GOT3 (cell line): Measurements from ENCODE around the gene NCAPD2.
A peak's percentile ranks its signal among the peaks of the same experiment; 100 is the strongest.

Experiments
- DNase-seq: peaks from one replicate; lab custom pipeline; 2025; ENCODE audit warnings: mixed read lengths; lab: John Stamatoyannopoulos, UW

The NCAPD2 gene, protein sequence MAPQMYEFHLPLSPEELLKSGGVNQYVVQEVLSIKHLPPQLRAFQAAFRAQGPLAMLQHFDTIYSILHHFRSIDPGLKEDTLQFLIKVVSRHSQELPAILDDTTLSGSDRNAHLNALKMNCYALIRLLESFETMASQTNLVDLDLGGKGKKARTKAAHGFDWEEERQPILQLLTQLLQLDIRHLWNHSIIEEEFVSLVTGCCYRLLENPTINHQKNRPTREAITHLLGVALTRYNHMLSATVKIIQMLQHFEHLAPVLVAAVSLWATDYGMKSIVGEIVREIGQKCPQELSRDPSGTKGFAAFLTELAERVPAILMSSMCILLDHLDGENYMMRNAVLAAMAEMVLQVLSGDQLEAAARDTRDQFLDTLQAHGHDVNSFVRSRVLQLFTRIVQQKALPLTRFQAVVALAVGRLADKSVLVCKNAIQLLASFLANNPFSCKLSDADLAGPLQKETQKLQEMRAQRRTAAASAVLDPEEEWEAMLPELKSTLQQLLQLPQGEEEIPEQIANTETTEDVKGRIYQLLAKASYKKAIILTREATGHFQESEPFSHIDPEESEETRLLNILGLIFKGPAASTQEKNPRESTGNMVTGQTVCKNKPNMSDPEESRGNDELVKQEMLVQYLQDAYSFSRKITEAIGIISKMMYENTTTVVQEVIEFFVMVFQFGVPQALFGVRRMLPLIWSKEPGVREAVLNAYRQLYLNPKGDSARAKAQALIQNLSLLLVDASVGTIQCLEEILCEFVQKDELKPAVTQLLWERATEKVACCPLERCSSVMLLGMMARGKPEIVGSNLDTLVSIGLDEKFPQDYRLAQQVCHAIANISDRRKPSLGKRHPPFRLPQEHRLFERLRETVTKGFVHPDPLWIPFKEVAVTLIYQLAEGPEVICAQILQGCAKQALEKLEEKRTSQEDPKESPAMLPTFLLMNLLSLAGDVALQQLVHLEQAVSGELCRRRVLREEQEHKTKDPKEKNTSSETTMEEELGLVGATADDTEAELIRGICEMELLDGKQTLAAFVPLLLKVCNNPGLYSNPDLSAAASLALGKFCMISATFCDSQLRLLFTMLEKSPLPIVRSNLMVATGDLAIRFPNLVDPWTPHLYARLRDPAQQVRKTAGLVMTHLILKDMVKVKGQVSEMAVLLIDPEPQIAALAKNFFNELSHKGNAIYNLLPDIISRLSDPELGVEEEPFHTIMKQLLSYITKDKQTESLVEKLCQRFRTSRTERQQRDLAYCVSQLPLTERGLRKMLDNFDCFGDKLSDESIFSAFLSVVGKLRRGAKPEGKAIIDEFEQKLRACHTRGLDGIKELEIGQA (N-terminal part only)

DNA sequence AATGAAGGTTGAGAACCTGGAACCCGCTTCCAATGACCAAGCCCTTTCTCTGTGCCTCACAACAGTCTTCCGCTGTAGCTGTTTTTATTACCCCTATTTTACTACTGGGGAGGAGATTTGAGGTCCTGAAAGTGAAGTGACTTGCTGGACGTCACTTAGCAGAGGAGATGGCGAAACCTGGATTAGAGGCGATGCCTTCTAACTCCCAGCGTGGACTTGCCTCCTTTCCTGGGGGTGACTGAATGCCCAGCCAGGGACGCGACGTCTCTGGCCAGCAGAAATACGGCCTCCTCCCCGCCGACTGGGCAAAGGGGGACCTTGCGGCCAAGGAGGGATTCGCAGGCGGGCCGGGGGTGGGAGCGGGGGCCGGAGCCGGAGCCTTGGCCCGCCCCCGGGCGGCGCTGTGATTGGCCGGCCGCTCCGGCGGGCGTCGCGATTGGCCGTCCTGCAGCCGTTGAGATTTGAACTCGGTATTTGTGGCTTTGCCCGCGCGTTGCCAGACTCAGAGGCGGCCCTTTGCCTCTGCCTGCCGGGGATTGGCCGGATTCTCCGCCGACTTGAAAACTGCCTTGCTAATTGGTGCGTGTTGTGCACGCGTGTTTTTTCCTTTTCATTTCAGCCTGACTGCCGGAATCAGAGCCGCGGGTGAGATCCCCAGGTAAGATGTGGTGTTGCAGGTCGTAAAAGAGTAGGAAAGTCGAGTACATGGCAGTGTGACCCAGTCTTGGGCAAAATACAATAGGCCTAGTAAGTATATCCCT lies at the start of gene NCAPD2:
NCAPD2 (plus strand) TSS at position 606 of the 761 bp plus-strand sequence. CDS start 997 bp downstream, outside the sequence.
- DNase-seq: peak; percentile 74

DNA sequence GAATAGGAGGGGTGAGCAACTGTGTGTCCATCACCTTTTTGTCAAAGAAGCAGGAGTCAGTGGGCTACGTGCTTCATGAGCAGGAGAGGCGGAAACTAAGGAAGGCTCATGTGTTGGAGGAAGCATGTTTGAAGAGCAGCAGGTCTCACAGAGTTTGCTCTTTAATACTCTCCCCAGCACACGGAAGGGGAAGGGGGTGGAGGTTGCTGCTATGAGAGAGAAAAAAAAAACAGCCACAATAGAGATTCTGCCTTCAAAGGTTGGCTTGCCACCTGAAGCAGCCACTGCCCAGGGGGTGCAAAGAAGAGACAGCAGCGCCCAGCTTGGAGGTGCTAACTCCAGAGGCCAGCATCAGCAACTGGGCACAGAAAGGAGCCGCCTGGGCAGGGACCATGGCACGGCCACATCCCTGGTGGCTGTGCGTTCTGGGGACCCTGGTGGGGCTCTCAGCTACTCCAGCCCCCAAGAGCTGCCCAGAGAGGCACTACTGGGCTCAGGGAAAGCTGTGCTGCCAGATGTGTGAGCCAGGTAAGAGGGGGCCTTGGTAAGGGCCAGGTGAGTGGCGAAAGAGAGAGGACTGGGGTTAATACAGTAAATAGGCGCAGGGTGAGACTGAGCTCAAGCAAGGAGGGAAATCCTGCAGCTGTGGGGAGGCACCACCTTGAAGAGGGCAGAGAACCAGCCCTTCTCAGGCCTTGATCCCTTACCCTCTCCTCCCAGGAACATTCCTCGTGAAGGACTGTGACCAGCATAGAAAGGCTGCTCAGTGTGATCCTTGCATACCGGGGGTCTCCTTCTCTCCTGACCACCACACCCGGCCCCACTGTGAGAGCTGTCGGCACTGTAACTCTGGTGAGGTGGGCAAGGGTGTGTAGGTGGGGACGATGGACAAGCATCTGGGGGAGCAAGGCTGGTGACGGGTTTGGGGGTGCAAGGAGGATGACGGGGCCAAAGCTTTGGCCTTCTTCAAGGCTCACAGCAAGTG lies 48.9 kb upstream of the NCAPD2 start, which contains the start of gene CD27:
CD27 (plus strand) TSS at position 252 of the 985 bp plus-strand sequence; CDS start at position 393, 141 bp downstream.
- DNase-seq: no peak

DNA sequence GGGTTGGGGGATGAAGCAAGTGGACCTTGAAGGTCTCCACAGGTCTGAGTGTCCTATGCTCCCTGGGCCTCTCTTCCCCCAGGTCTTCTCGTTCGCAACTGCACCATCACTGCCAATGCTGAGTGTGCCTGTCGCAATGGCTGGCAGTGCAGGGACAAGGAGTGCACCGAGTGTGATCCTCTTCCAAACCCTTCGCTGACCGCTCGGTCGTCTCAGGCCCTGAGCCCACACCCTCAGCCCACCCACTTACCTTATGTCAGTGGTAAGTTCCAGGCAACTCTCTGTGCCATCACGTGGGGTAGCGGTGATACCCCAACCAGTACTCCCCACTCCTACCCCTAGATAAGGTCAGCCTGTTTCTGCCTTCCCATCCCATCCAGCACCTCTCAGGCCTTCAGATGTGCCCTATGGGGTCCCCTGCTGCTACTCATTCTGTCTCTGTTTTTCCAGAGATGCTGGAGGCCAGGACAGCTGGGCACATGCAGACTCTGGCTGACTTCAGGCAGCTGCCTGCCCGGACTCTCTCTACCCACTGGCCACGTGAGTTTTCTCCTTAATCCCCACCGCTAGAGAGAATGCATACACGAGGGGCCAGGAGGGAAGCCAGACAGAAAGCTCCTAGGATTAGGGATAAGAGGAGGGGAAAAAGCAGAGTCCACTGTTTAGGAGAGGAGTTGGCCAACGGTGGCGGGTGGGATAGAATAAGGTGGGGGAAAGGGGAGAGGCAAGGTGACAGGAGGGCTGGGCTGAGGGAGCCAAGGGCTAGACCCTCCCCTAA lies 43.6 kb upstream of the NCAPD2 start:
- no peak for DNase-seq

DNA sequence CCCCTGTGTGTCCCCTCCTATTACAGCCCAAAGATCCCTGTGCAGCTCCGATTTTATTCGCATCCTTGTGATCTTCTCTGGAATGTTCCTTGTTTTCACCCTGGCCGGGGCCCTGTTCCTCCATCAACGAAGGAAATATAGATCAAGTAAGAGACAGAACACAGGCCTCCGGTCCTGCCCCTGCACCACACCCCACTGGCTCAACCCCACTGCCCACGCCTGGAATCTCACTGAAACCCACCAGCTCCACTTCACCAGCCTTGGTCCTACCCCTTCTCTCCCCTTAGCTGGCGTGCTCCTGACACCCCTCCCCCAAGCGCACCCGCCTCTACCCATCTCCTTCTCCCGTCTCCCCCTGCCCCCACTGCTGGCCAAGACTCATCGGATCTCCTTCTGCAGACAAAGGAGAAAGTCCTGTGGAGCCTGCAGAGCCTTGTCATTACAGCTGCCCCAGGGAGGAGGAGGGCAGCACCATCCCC lies 43.0 kb upstream of the NCAPD2 start:
- DNase-seq: no peak

DNA sequence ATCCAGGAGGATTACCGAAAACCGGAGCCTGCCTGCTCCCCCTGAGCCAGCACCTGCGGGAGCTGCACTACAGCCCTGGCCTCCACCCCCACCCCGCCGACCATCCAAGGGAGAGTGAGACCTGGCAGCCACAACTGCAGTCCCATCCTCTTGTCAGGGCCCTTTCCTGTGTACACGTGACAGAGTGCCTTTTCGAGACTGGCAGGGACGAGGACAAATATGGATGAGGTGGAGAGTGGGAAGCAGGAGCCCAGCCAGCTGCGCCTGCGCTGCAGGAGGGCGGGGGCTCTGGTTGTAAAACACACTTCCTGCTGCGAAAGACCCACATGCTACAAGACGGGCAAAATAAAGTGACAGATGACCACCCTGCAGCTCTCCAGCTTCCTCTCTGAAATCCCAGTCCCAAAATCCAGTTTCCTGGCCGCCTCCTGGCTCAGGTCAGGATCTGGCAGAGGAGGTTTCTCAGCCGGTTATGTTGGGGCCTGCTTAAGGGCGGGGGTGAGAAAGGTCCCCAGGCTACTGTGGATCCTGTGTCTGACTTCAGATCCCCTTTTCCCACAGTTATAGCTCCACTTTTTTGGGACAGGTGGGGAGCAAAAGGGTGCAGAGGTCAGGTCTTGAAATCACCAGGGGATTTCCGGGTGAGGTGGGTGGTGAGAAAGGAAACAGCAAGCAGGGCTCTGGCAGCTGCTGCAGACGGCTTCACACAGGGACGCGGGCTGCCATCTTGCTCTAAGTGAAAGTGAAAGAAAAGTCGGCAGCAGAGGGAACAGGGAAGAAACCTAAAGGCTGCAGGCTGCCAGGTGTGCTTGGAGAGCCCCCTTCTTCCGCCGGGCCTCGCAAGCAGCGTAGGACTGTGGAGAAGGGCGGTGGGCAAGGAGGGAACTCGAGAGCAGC lies 42.3 kb upstream of the NCAPD2 start, which contains the start of gene TAPBPL:
TAPBPL (plus strand) TSS at position 695 of the 897 bp plus-strand sequence. CDS start 207 bp downstream, outside the sequence.
- DNase-seq: peak; percentile 22

DNA sequence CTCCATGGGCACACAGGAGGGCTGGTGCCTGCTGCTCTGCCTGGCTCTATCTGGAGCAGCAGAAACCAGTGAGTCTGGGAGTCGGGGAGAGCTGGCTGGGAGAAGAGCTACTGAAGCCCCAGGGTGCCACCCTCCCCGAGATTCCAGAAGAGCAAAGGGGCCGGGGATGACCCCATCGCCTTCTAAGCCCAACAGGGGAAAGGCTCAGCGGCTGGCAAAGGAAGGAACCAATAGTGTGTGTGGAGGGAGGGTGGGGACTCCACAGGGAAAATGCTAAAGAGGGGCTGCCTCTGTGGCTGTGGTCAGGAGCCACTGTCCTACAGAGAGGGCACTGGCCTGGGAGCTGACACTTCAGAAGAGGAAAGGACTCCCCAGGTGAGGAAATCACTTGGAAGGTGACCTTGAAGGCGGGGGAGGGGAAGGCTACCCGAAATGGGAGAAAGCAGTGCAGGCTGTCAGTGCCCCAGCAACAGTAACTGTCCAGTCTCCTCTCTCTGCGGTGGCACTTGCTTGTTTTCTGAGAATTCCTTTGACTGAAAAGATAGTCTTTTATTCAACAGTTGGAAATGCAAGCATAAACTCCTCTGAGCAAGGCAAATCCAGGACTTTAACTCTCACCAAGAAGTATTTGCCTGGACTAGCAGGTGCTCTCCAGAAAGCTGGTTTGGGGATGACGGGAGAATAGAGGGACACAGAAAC lies 41.5 kb upstream of the NCAPD2 start:
- no peak for DNase-seq

DNA sequence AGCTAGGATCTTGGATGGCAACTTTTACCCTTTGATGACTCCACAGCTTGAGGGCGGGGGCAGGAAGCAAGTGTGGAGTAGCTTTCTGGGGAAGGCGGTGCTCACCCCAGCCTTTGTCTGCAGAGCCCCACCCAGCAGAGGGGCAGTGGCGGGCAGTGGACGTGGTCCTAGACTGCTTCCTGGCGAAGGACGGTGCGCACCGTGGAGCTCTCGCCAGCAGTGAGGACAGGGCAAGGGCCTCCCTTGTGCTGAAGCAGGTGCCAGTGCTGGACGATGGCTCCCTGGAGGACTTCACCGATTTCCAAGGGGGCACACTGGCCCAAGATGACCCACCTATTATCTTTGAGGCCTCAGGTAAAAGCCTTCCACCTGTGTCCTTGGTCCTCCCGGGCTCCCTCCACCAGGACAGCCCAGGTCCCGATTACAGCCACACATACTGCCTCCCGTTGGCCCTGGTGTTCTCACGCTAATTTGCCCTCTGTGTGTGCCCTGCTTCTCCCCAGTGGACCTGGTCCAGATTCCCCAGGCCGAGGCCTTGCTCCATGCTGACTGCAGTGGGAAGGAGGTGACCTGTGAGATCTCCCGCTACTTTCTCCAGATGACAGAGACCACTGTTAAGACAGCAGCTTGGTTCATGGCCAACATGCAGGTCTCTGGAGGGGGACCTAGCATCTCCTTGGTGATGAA lies 40.8 kb upstream of the NCAPD2 start:
- no peak for DNase-seq

DNA sequence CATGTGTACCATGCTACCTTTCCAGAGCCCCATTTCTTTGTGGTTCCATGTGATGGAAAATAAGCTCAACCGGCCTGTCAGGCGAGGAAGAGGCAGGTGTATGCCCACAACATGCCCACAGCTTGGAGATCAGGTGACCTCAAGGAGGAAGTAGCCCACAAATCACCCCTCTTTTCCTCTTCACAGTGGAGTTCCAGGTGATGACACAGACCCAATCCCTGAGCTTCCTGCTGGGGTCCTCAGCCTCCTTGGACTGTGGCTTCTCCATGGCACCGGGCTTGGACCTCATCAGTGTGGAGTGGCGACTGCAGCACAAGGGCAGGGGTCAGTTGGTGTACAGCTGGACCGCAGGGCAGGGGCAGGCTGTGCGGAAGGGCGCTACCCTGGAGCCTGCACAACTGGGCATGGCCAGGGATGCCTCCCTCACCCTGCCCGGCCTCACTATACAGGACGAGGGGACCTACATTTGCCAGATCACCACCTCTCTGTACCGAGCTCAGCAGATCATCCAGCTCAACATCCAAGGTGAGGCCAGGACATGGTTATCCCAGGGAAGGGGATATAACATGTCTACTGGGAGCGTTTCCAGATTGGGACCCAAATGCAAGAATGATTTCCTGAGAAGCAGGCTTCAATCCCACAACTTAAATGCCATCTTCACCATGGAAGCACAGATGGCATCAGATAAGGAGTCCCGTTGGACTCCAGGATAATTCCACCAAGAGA lies 36.5 kb upstream of the NCAPD2 start:
- no peak for DNase-seq

DNA sequence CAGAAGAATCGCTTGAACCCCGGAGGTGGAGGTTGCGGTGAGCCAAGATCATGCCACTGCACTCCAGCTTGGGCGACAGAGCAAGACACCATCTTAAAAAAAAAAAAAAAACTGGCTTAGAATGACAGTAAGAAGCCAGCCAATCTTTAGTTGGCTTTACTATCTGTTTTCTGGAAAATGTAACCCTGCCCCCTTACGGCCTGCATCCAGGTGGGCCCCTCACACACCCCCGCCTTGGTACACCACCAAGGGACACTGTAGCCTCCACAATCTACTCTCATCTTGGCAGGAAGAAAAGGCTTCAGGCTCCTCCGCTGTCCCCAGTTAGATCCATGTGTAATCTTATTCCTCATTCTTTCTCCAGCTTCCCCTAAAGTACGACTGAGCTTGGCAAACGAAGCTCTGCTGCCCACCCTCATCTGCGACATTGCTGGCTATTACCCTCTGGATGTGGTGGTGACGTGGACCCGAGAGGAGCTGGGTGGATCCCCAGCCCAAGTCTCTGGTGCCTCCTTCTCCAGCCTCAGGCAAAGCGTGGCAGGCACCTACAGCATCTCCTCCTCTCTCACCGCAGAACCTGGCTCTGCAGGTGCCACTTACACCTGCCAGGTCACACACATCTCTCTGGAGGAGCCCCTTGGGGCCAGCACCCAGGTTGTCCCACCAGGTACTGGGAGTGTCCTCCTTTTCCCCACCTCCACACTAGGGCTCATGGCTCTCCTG lies 35.5 kb upstream of the NCAPD2 start:
- no peak for DNase-seq

DNA sequence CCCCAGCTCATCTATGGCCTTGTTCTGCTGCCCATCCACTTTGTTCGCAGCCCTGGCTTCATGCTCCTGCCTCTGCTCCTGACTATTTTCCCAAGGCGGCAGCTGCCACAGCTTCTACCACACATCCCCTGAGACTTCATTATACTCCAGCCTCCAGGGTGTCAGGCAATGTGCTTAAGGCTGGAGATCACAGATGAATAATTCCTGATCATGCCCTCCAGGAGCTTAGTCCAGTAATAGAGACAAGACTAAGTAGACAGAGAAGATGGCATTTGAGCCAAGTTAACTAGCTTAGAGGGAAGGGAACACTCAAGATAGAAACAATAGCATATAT lies 34.9 kb upstream of the NCAPD2 start:
- DNase-seq: no peak

DNA sequence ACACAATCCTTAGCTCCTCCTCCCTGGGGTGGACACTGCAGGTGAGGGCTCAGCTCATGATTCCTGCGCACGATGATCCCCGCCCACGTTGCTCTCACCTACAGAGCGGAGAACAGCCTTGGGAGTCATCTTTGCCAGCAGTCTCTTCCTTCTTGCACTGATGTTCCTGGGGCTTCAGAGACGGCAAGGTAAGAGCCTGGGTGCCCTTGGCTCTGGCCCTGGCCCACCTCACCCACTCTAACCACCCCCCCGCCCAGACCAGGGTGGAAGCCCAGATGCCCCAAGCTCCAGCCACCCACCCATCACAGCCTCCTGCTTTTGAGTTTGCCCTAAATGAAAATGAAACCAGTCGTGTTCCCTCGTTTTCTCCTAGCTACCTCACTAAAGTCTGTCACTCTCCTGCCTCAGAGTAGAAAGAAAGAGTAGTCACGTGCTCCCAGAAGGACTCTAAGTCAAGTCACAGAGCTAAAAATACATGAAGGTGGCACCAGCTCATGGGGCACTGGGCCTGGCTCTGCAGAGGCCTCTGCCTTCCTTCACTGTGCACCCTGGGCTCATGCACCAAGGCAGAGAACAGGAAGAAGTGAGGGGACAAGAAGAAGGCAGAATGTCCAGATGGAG lies 33.0 kb upstream of the NCAPD2 start:
- DNase-seq: no peak

DNA sequence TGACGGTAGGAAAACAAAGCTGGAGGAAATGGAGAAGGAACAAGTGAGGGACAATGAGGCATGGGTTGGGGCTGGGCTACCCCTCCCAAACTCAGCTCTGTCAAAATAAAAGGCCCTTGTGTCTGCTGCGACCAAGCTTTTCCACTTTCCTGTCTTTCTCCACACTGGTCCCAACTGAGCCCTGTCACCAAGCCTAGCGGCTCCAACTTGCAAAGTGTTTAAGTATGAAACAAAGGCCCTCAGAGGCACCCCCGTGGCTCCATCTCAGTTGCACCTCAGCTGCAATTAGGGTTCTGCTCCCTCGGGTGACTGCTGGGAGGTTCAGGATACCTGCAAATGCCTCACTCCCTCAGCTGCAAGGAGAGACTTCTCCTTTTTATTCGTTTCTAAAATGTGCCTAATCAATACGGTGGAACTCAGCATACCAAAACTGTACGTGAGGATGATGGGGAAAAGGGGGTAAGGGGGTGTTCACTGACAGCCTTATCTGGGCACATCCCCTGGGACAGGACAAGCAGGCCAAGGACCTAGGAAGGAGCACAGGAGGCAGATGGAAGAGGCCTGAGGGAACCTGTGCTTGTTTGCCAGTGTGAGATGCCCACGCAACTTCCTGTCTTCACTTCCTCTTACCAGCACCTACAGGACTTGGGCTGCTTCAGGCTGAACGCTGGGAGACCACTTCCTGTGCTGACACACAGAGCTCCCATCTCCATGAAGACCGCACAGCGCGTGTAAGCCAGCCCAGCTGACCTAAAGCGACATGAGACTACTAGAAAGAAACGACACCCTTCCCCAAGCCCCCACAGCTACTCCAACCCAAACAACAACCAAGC lies 32.3 kb upstream of the NCAPD2 start:
- DNase-seq: no peak

DNA sequence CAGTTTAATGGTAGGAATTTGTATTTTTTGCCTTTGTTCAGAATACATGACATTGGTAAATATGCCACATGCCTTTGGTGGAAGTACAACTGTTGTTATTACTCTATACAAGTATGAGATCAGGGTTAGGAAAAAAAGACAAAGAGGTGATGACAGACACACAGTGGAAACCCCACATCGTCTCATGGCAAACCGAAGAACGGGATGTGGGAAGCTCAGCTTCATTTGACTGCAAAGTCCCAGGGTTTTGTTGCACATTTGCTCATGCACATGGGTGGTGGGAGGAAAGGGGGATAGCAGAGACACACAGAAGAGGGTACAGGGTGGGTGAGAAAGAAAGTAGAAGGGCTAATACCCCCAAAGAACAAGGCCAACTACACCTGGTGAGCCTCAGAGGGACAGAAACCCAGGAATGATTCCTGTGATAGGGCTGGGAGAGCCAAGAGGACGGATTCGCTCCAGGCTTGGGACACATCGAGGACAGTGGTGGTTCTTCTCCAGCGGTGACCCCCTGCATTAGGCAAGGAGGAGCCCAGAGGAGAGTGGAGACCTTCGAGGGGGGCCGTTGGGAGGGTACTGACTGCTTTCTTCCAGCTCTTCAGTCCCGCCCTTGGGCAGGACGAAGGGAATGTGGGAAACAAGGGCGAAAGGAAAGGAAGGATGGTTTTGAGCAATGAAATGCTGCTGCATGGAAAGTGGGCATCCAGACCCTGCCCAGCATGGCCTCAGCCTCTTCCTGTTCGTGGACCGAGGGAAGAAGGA lies 31.5 kb upstream of the NCAPD2 start:
- DNase-seq: no peak
